ENCODE data around the gene PXMP4.

- TF ChIP-seq CTCF (IDR thresholded peaks at IDR 0.05) = no peak
- TF ChIP-seq POLR2A (IDR thresholded peaks at IDR 0.05) = no peak
- TF ChIP-seq POLR2AphosphoS5 (IDR thresholded peaks at IDR 0.05) = no peak
Measured at GRCh38 chr20:33658929-33659328, 61.2 kb downstream of the PXMP4 start.
